ENCODE results near the gene ITIH5.
"Not testable (repeated sequence)": the region's sequence is repeated elsewhere in the genome, so short reads cannot be mapped to it uniquely, and the experiment has no call there.

The ITIH5 gene

DNA sequence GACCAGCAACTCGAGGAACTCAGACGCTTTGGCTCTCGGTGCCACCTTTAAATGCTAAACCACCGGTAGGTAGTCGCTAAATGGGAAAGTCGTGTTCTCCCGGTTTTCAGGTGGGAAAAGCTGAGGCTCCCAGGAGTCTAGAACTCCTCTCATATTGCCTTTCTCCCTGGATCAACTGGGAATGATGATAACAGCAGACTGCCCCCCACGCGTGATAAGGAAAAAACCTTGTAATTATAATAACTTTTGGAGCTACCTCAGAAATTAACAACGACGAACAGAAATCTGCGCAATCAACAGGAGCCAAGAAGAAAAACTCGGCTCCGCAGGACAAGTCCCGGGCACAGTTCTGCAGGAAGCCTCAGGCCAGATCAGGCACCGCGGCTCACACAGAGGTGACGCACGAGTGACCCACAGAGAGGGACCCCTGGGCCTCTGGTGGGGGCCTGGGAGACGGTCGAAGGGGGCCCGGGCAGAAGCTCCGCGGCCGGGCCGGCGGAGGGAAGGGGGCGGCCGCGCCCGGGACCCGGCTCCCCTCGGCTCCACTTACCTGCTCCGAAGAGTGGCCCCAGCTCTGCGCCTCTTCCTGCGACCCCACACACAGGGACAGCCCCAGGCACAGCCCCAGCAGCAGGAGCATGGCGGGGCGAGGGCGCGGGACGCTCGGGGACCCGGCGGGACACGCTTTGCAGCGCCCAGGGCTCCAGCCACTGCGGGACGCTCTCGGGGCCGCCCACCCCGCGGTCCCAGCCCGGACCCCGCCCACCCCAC lies at the start of gene ITIH5:
TSS of gene ITIH5 (minus strand) at position 714 of the 771 bp plus-strand sequence. CDS start at position 640, 74 bp downstream.
- no peak for DNase-seq (ENCODE audit: low read depth)
- H3K4me3 ChIP-seq (ENCODE audit: low read length), result peak within 1 kb of the TSS; percentile 41
- TF ChIP-seq CTCF (conservative IDR thresholded peaks at IDR 0.05; ENCODE audit: low read length), result no peak

GRCh38 chr10:7715515-7715914 lies 48.7 kb upstream of the ITIH5 start:
- TF ChIP-seq CTCF (conservative IDR thresholded peaks at IDR 0.05; ENCODE audit: low read length), result no peak
- DNase-seq (ENCODE audit: low read depth), result no peak
- no peak overlapping the region for H3K4me3 ChIP-seq (ENCODE audit: low read length)

- not testable (repeated sequence) for H3K4me3 ChIP-seq (ENCODE audit: low read length); DNase-seq (ENCODE audit: low read depth)
These were observed 44.3 kb upstream of the ITIH5 start for GRCh38 chr10:7711075-7711474.

DNA sequence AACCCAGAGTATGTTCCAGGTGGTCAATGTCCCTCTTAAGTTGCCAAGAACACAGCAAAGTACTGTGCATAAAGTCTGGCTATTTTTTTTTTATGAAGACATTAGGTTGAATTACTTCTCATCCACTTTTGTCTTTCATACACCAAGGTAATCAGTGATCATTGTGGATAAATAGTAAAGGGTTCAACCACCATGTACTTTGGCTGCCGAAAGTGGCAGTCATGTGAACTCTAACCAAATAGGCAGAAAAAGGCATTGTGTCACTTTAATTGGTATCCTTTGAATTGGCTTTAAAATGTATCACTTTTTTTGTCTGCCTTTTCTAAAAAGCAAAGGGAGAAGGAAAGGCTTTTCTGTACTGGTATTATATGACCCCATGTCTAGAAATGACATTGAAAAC lies 43.7 kb upstream of the ITIH5 start:
- TF ChIP-seq CTCF (conservative IDR thresholded peaks at IDR 0.05; ENCODE audit: low read length), result no peak
- H3K4me3 ChIP-seq (ENCODE audit: low read length), result no peak overlapping the region
- no peak for DNase-seq (ENCODE audit: low read depth)

DNA sequence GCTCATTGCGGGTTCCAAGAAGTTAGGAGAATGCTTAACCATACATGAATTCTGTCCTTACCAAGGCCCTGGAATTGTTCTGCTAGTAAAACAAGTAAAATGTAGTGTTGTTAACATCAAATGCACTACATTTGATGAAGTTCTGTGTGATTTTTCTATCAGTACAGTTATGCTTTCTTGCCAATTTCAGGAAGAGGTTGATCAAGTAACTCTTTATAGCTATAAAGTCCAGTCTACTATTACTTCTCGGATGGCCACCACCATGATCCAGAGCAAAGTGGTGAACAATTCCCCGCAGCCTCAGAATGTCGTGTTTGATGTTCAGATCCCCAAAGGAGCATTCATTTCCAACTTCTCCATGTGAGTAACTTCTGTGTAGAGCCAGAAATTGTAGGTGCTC lies 42.1 kb upstream of the ITIH5 start:
- H3K4me3 ChIP-seq (ENCODE audit: low read length), result no peak overlapping the region
- no peak for TF ChIP-seq CTCF (conservative IDR thresholded peaks at IDR 0.05; ENCODE audit: low read length)
- DNase-seq (ENCODE audit: low read depth), result no peak

- DNase-seq (ENCODE audit: low read depth), result no peak
- TF ChIP-seq CTCF (conservative IDR thresholded peaks at IDR 0.05; ENCODE audit: low read length), result no peak
- no peak overlapping the region for H3K4me3 ChIP-seq (ENCODE audit: low read length)
These were observed 41.3 kb upstream of the ITIH5 start for GRCh38 chr10:7707858-7708622.

DNA sequence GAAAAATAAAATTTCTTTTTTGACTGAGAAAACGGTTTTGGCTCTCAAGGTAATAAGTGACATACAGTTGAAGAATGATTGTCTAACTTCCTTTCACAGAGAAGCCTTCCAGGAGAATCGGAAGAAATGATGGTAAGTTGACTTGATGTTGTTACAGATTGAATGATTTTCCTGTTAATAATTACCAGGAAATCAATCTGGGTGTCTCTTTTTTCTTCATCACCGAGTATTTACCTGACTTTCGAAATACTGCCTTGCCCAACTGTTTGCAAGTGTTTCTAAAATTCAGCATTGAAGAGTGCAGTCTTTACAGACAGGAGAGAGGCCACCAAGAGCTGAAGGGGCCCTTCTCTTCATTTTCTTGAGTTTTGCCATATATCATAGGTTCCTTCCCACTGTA lies 40.3 kb upstream of the ITIH5 start:
- DNase-seq (ENCODE audit: low read depth), result no peak
- TF ChIP-seq CTCF (conservative IDR thresholded peaks at IDR 0.05; ENCODE audit: low read length), result no peak
- H3K4me3 ChIP-seq (ENCODE audit: low read length), result no peak overlapping the region
